ENCODE measurements around the gene HLA-F. TPM values are rescaled to one million over a fixed set of nuclear protein-coding genes. Genes with fewer than 3 reads are reported as not detected.

The HLA-F gene
- polyA plus RNA-seq, 1 of the 3 experiments (the other 2 are of a cell fraction), result 0.31 TPM

- TF ChIP-seq, protein P1, sequence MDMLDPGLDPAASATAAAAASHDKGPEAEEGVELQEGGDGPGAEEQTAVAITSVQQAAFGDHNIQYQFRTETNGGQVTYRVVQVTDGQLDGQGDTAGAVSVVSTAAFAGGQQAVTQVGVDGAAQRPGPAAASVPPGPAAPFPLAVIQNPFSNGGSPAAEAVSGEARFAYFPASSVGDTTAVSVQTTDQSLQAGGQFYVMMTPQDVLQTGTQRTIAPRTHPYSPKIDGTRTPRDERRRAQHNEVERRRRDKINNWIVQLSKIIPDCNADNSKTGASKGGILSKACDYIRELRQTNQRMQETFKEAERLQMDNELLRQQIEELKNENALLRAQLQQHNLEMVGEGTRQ (IDR thresholded peaks at IDR 0.05; ENCODE audit: borderline replicate concordance, low read depth, low read length), result no peak
- TF ChIP-seq YY1 (IDR thresholded peaks at IDR 0.05; ENCODE audit: low read depth), result no peak
- no peak for TF ChIP-seq ELF1 (IDR thresholded peaks at IDR 0.05)
- TF ChIP-seq EP300 (IDR thresholded peaks at IDR 0.05; ENCODE audit: borderline replicate concordance in 1 of 2, low read depth in 1 of 2, low read length in 1 of 2), result no peak
- no peak for TF ChIP-seq JUND (IDR thresholded peaks at IDR 0.05)
Measured at GRCh38 chr6:29726571-29727194, 3.4 kb downstream of the HLA-F start (continued).

GRCh38 chr6:29727637-29728036 is 4.4 kb downstream of the HLA-F start:
- H3K79me2 ChIP-seq (ENCODE audit: insufficient read depth), result no peaks in the 10 kb centered on the region
- ChIA-PET POLR2A (no interaction called here), CTCF (interaction anchor here (1.7 to 4.2 kb wide), 2 partner anchors 10 to 404 kb away, joined by 4 to 21 read pairs; no protein-coding TSS in a partner anchor)
- no peak overlapping the region for H3K4me2 ChIP-seq
- H4K20me1 ChIP-seq (ENCODE audit: insufficient read depth), result no peaks in the 10 kb centered on the region
- no peak overlapping the region for H2AFZ ChIP-seq (ENCODE audit: low read depth)
- no peak for DNase-seq
- no peaks in the 10 kb centered on the region; a peak in 1 of 4 replicates for H3K4me1 ChIP-seq (ENCODE audit: control insufficient read depth in 1 of 2, insufficient read depth in 2 of 2, low read depth in 1 of 2, low read length in 1 of 2)
- H3K27me3 ChIP-seq (ENCODE audit: insufficient read depth), result peaks cover 40% of the 10 kb centered on the region; the same call in 1 of the 2 replicates
- no peak overlapping the region for H3K27ac ChIP-seq (ENCODE audit: low read depth in 2 of 2, low read length in 1 of 2)
- no peaks in the 10 kb centered on the region for H3K36me3 ChIP-seq (replicated peaks in 1 of 2; ENCODE audit: control insufficient read depth in 1 of 2, insufficient read depth in 2 of 2, low read length in 1 of 2)
- H3K9me2 ChIP-seq, result no peaks in the 10 kb centered on the region
- no peaks in the 10 kb centered on the region for H3F3A ChIP-seq (replicated peaks; ENCODE audit: insufficient read depth)
- no peak overlapping the region for H3K9ac ChIP-seq
- WGBS (ENCODE audit: low lambda C conversion rate), result 7% methylated on average over 2 of the region's 2 CpGs
- no peaks in the 10 kb centered on the region for H3K9me3 ChIP-seq
- H3K4me3 ChIP-seq (ENCODE audit: low read depth in 2 of 2, low read length in 1 of 2), result no peak overlapping the region
- no peak for TF ChIP-seq RAD21 (IDR thresholded peaks at IDR 0.05; ENCODE audit: low read length)
- no peak for TF ChIP-seq RFX5 (IDR thresholded peaks at IDR 0.05; ENCODE audit: low read length)
- no peak for TF ChIP-seq NFIC (IDR thresholded peaks at IDR 0.05; ENCODE audit: borderline replicate concordance)
- no peak for TF ChIP-seq GATA2 (CRISPR knock-in tag; IDR thresholded peaks at IDR 0.05)
- TF ChIP-seq FOXM1 (IDR thresholded peaks at IDR 0.05; ENCODE audit: low read depth), result no peak
- TF ChIP-seq, protein P1 (IDR thresholded peaks at IDR 0.05; ENCODE audit: borderline replicate concordance, low read depth, low read length), result no peak
- TF ChIP-seq POLR2AphosphoS5 (IDR thresholded peaks at IDR 0.05; ENCODE audit: low read depth, low read length), result no peak
- no peak for TF ChIP-seq SIN3A (IDR thresholded peaks at IDR 0.05; ENCODE audit: borderline replicate concordance, low read depth, low read length)
- TF ChIP-seq REST (IDR thresholded peaks at IDR 0.05; ENCODE audit: low read depth, low read length), result no peak
- TF ChIP-seq USF1 (IDR thresholded peaks at IDR 0.05; ENCODE audit: borderline replicate concordance, low read depth), result no peak
- no peak for TF ChIP-seq FOXJ3 (CRISPR knock-in tag; IDR thresholded peaks at IDR 0.05)
- TF ChIP-seq YY1 (IDR thresholded peaks at IDR 0.05; ENCODE audit: low read depth), result no peak
- TF ChIP-seq RXRA (IDR thresholded peaks at IDR 0.05; ENCODE audit: borderline replicate concordance, low read depth), result no peak
- TF ChIP-seq, protein P2, sequence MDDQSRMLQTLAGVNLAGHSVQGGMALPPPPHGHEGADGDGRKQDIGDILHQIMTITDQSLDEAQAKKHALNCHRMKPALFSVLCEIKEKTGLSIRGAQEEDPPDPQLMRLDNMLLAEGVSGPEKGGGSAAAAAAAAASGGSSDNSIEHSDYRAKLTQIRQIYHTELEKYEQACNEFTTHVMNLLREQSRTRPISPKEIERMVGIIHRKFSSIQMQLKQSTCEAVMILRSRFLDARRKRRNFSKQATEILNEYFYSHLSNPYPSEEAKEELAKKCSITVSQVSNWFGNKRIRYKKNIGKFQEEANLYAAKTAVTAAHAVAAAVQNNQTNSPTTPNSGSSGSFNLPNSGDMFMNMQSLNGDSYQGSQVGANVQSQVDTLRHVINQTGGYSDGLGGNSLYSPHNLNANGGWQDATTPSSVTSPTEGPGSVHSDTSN (IDR thresholded peaks at IDR 0.05), result no peak
- TF ChIP-seq, protein P3, sequence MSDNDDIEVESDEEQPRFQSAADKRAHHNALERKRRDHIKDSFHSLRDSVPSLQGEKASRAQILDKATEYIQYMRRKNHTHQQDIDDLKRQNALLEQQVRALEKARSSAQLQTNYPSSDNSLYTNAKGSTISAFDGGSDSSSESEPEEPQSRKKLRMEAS (IDR thresholded peaks at IDR 0.05; ENCODE audit: low read depth), result no peak
- TF ChIP-seq, protein P4, sequence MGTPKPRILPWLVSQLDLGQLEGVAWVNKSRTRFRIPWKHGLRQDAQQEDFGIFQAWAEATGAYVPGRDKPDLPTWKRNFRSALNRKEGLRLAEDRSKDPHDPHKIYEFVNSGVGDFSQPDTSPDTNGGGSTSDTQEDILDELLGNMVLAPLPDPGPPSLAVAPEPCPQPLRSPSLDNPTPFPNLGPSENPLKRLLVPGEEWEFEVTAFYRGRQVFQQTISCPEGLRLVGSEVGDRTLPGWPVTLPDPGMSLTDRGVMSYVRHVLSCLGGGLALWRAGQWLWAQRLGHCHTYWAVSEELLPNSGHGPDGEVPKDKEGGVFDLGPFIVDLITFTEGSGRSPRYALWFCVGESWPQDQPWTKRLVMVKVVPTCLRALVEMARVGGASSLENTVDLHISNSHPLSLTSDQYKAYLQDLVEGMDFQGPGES (IDR thresholded peaks at IDR 0.05; ENCODE audit: low read depth, low read length), result no peak
- no peak for TF ChIP-seq MXI1 (IDR thresholded peaks at IDR 0.05; ENCODE audit: low read depth, low read length)
- no peak for TF ChIP-seq TEAD4 (IDR thresholded peaks at IDR 0.05; ENCODE audit: borderline replicate concordance, insufficient read depth)

Data from SK-N-SH (cell line).